DND-41 (cell line): ENCODE results near the gene RHOB.

ENCODE experiments used
- ATAC-seq: fragments of 200-7000 bp; cut with Tn5 transposase; 3 replicates; pipeline ENCODE4 v1.9.1; 2021; ENCODE audit warnings: low read depth; ENCODE audit not compliant: insufficient read depth
- DNase-seq: peaks from one replicate; pipeline ENCODE4 v3.0.0-alpha.2; 2020
- H2AFZ ChIP-seq: 2 replicates; pipeline ENCODE4 v1.6.0; 2012; ENCODE audit warnings: low read depth, low read length
- H3K27ac ChIP-seq: 2 replicates; pipeline ENCODE4 v1.5.1; 2012; ENCODE audit warnings: low read length, inconsistent platforms
- H3K27me3 ChIP-seq: fragments of 200-600 bp; sonication (generic); 2 replicates; pipeline ENCODE4 v1.6.0; 2012; ENCODE audit warnings: low read length, mild to moderate bottlenecking, inconsistent platforms; ENCODE audit not compliant: insufficient read depth, poor library complexity
- H3K36me3 ChIP-seq: 2 replicates; pipeline ENCODE4 v1.5.1; 2012; ENCODE audit warnings: low read length, inconsistent platforms; ENCODE audit not compliant: insufficient read depth
- H3K4me1 ChIP-seq: 2 replicates; pipeline ENCODE4 v1.5.1; 2012; ENCODE audit warnings: mild to moderate bottlenecking, low read length; ENCODE audit not compliant: insufficient read depth
- H3K4me2 ChIP-seq: 2 replicates; pipeline ENCODE4 v1.6.0; 2012; ENCODE audit warnings: mild to moderate bottlenecking, moderate library complexity, low read length, inconsistent platforms; ENCODE audit not compliant: insufficient read depth
- H3K4me3 ChIP-seq, 2 experiments: fragments of 200-600 bp in 1 of 2; shearing (Covaris generic) in 1 of 2; 2 replicates each; pipeline ENCODE4 v1.5.1; 2012 to 2016; ENCODE audit warnings: inconsistent platforms in 2 of 2, low read length in 2 of 2, mild to moderate bottlenecking in 2 of 2, low read depth in 1 of 2, moderate library complexity in 1 of 2
- H3K79me2 ChIP-seq: 2 replicates; pipeline ENCODE4 v1.6.0; 2012; ENCODE audit warnings: low read length, inconsistent platforms; ENCODE audit not compliant: insufficient read depth
- H3K9ac ChIP-seq: 2 replicates; pipeline ENCODE4 v1.6.0; 2012; ENCODE audit warnings: low read depth, mild to moderate bottlenecking, inconsistent platforms, low read length, moderate library complexity
- H3K9me3 ChIP-seq: 2 replicates; pipeline ENCODE4 v1.5.1; 2012; ENCODE audit warnings: low read length, moderate library complexity, mild to moderate bottlenecking, inconsistent platforms; ENCODE audit not compliant: insufficient read depth, severe bottlenecking
- H4K20me1 ChIP-seq: 2 replicates; pipeline ENCODE4 v1.6.0; 2012; ENCODE audit warnings: low read length; ENCODE audit not compliant: insufficient read depth
- EZH2 ChIP-seq: IDR thresholded peaks from 3 replicates; pipeline ENCODE4 v1.6.1; 2012; ENCODE audit warnings: borderline replicate concordance, low read depth, mild to moderate bottlenecking, moderate library complexity, low read length, inconsistent platforms; ENCODE audit not compliant: severe bottlenecking
- TF ChIP-seq, protein P1 (sequence below): IDR thresholded peaks from 2 replicates; pipeline ENCODE4 v1.5.1; 2012; ENCODE audit warnings: borderline replicate concordance, low read length, moderate library complexity, mild to moderate bottlenecking; ENCODE audit not compliant: poor library complexity, severe bottlenecking; ENCODE audit errors: extremely low read depth

The RHOB gene

GRCh38 chr2:20469595-20469994, 22.7 kb downstream of the RHOB start:
- Histone ChIP-seq H4K20me1 (no peaks in the 10 kb centered on the region), H3K27me3 (no peaks in the 10 kb centered on the region), H2AFZ (no peak overlapping the region), H3K9me3 (no peaks in the 10 kb centered on the region), H3K4me3 (no peak overlapping the region), H3K4me1 (no peaks in the 10 kb centered on the region), H3K4me2 (no peak overlapping the region), H3K9ac (no peak overlapping the region), H3K36me3 (no peaks in the 10 kb centered on the region), H3K79me2 (no peaks in the 10 kb centered on the region), H3K27ac (no peak overlapping the region)
- TF ChIP-seq, protein P1, sequence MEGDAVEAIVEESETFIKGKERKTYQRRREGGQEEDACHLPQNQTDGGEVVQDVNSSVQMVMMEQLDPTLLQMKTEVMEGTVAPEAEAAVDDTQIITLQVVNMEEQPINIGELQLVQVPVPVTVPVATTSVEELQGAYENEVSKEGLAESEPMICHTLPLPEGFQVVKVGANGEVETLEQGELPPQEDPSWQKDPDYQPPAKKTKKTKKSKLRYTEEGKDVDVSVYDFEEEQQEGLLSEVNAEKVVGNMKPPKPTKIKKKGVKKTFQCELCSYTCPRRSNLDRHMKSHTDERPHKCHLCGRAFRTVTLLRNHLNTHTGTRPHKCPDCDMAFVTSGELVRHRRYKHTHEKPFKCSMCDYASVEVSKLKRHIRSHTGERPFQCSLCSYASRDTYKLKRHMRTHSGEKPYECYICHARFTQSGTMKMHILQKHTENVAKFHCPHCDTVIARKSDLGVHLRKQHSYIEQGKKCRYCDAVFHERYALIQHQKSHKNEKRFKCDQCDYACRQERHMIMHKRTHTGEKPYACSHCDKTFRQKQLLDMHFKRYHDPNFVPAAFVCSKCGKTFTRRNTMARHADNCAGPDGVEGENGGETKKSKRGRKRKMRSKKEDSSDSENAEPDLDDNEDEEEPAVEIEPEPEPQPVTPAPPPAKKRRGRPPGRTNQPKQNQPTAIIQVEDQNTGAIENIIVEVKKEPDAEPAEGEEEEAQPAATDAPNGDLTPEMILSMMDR, result no peak
- TF ChIP-seq EZH2, result no peak
- DNase-seq, result no peak
- no peak for ATAC-seq

DNA sequence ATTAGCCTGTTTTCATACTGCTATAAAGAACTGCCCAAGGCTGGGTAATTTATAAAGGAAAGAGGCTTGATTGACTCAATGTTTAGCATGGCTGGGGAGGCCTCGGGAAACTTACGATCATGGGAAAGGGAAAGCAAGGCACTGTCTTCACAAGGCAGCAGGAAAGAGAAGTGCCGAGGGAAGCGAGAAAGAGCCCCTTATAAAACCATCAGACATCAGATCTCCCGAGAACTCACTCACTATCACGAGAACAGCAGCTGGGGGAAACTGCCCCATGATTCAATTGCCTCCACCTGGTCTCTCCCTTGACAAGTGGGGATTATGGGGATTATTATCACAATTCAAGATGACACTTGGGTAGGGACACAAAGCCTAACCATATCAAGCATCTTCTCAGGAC, 23.3 kb downstream of the RHOB start:
- Histone ChIP-seq H3K4me1 (no peaks in the 10 kb centered on the region), H2AFZ (no peak overlapping the region), H3K4me3 (no peak overlapping the region), H3K9me3 (no peaks in the 10 kb centered on the region), H3K79me2 (no peaks in the 10 kb centered on the region), H3K36me3 (no peaks in the 10 kb centered on the region), H3K27ac (no peak overlapping the region), H3K9ac (no peak overlapping the region), H4K20me1 (no peaks in the 10 kb centered on the region), H3K4me2 (no peak overlapping the region), H3K27me3 (no peaks in the 10 kb centered on the region)
- ATAC-seq, result no peak
- TF ChIP-seq, protein P1, result no peak
- TF ChIP-seq EZH2, result no peak
- no peak for DNase-seq

GRCh38 chr2:20471148-20471547, 24.3 kb downstream of the RHOB start:
- ATAC-seq (no peak), DNase-seq (no peak)
- no peaks in the 10 kb centered on the region for H3K9me3 ChIP-seq
- H3K9ac ChIP-seq, result no peak overlapping the region
- no peaks in the 10 kb centered on the region for H3K79me2 ChIP-seq
- no peak overlapping the region for H2AFZ ChIP-seq
- no peaks in the 10 kb centered on the region for H3K27me3 ChIP-seq
- H3K4me3 ChIP-seq, result no peak overlapping the region
- no peak overlapping the region for H3K27ac ChIP-seq
- TF ChIP-seq, protein P1, result no peak
- TF ChIP-seq EZH2, result no peak
- no peaks in the 10 kb centered on the region for H4K20me1 ChIP-seq
- no peak overlapping the region for H3K4me2 ChIP-seq
- H3K4me1 ChIP-seq, result no peaks in the 10 kb centered on the region
- no peaks in the 10 kb centered on the region for H3K36me3 ChIP-seq

DNA sequence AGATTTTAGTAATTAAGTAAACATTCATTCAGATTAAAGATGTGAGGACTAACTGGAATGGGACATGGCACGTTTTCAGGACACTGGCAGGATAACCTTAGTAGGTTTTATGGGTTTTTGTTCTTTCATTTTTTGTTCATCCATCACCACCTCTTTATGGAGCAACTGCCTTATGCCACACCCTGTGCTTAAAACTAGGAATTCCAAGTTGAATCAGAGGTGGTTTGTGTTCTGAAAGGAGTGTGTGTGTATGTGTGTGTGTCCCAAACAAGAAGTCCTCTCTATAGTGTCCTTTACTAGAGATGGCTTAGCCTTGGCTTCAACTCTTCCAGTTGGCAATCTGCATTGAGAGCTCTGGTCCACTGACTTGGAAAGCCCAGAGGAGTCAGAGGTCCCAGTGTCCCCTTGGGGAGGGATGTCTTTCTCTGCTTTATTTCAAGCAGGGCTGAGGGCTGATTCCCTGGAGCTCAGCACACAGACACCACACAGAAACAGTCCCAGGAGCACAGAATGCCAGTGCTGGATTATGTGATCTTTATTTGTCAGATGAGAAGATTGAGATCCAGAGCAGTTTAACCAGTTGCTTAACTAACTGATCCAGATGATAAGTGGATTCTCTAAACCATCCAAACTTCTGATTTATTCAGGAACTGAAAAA, 25.2 kb downstream of the RHOB start:
- DNase-seq (no peak), ATAC-seq (no peak)
- H3K27me3 ChIP-seq, result no peaks in the 10 kb centered on the region
- H3K9ac ChIP-seq, result no peak overlapping the region
- no peak for TF ChIP-seq EZH2
- TF ChIP-seq, protein P1, result no peak
- H3K4me2 ChIP-seq, result no peak overlapping the region
- no peaks in the 10 kb centered on the region for H3K36me3 ChIP-seq
- no peak overlapping the region for H2AFZ ChIP-seq
- H3K4me1 ChIP-seq, result no peaks in the 10 kb centered on the region
- no peak overlapping the region for H3K4me3 ChIP-seq
- H3K79me2 ChIP-seq, result no peaks in the 10 kb centered on the region
- H3K27ac ChIP-seq, result no peak overlapping the region
- H3K9me3 ChIP-seq, result no peaks in the 10 kb centered on the region
- no peaks in the 10 kb centered on the region for H4K20me1 ChIP-seq
